HG03442 (cell line): Measurements from ENCODE around the gene SEMG1.

ENCODE experiments used
- ATAC-seq: cut with Tn5 transposase; IDR thresholded peaks from one replicate; pipeline ENCODE4 v1.9.1; 2021; ENCODE audit warnings: mild to moderate bottlenecking, moderate library complexity; ENCODE audit not compliant: unreplicated experiment

The SEMG1 gene

GRCh38 chr20:45206725-45207124 lies at the start of gene SEMG1:
SEMG1 (plus strand) TSS chr20:45207033; CDS start chr20:45207054, 21 bp downstream.
- ATAC-seq, result no peak

- ATAC-seq, result no peak
Observed at GRCh38 chr20:45157962-45158361, 48.9 kb upstream of the SEMG1 start.

GRCh38 chr20:45163083-45163803 lies 43.6 kb upstream of the SEMG1 start:
- ATAC-seq, result no peak

GRCh38 chr20:45164906-45165305 lies 41.9 kb upstream of the SEMG1 start:
- no peak for ATAC-seq

- ATAC-seq, result no peak
Observed at GRCh38 chr20:45173522-45173921, 33.3 kb upstream of the SEMG1 start.

GRCh38 chr20:45174434-45175364 lies 32.1 kb upstream of the SEMG1 start, which contains the start of gene PI3:
PI3 (plus strand) TSS chr20:45174902; CDS start chr20:45174923, 21 bp downstream.
- ATAC-seq, result no peak

- no peak for ATAC-seq
Observed at GRCh38 chr20:45176526-45177267, 30.1 kb upstream of the SEMG1 start.

GRCh38 chr20:45179166-45179565 lies 27.7 kb upstream of the SEMG1 start:
- ATAC-seq, result no peak

GRCh38 chr20:45181639-45182038 lies 25.2 kb upstream of the SEMG1 start:
- no peak for ATAC-seq

- no peak for ATAC-seq
Observed at GRCh38 chr20:45183084-45183483, 23.7 kb upstream of the SEMG1 start.

- ATAC-seq, result no peak
Observed at GRCh38 chr20:45187693-45188092, 19.1 kb upstream of the SEMG1 start.

- no peak for ATAC-seq
Observed at GRCh38 chr20:45189067-45189609, 17.7 kb upstream of the SEMG1 start.

- no peak for ATAC-seq
Observed at GRCh38 chr20:45189861-45190260, 17.0 kb upstream of the SEMG1 start.

GRCh38 chr20:45191926-45192325 lies 14.9 kb upstream of the SEMG1 start:
- ATAC-seq, result no peak

- ATAC-seq, result no peak
Observed at GRCh38 chr20:45193331-45193730, 13.5 kb upstream of the SEMG1 start.

- ATAC-seq, result no peak
Observed at GRCh38 chr20:45209924-45210323, 3.1 kb downstream of the SEMG1 start.

- no peak for ATAC-seq
Observed at GRCh38 chr20:45211569-45212474, 5.0 kb downstream of the SEMG1 start.

- no peak for ATAC-seq
Observed at GRCh38 chr20:45212836-45213235, 6.0 kb downstream of the SEMG1 start.

GRCh38 chr20:45218124-45218523 lies 11.3 kb downstream of the SEMG1 start:
- ATAC-seq, result no peak

GRCh38 chr20:45218636-45219035 lies 11.8 kb downstream of the SEMG1 start:
- ATAC-seq, result no peak
